ENCODE results near the gene PFDN2. TPM values are rescaled to one million over a fixed set of nuclear protein-coding genes. Genes with fewer than 3 reads are reported as not detected.

PFDN2 gene
- total and polyA plus RNA-seq, 10 of the 15 experiments (the other 5 are each of a cell fraction or from before 2014, with no cell fraction given), result 30.0 to 141 (median 80.5) TPM

- no peak overlapping the region for H2AFZ ChIP-seq (ENCODE audit: control insufficient read depth, low read depth, low read length)
- SMC1A ChIA-PET (ENCODE audit: uncharacterized antibody, unreplicated experiment), result interaction anchor here (0.9 to 7.0 kb wide), 12 partner anchors 10 to 141 kb away, joined by 3 to 110 read pairs (median 6); partner anchors contain the start of genes ARHGAP30, F11R, ITLN2 and NIT1
- no peak overlapping the region for H3K4me3 ChIP-seq
- in situ Hi-C loops (cut with MboI), result no loop called here
- ATAC-seq, result no peak
- no peaks in the 10 kb centered on the region for H3K27me3 ChIP-seq (replicated peaks in 1 of 2; ENCODE audit: control insufficient read depth in 2 of 2, insufficient read depth in 2 of 2, low read length in 1 of 2)
- BruUV-seq (replicated peaks), result no TSS peak
- CTCF ChIA-PET, result interaction anchor here (0.6 to 7.6 kb wide), 10 partner anchors 10 to 142 kb away, joined by 3 to 181 read pairs (median 6); partner anchors contain the start of genes ARHGAP30, ITLN2, TSTD1 and USF1
- H3K4me1 ChIP-seq (ENCODE audit: control insufficient read depth, insufficient read depth, low read length), result peaks cover 39% of the 10 kb centered on the region
- no peak overlapping the region for H3K9ac ChIP-seq (ENCODE audit: control insufficient read depth, insufficient read depth, low read length)
- peaks cover 0 to 8% of the 10 kb centered on the region in 2 experiments; a peak in 3 of 4 replicates for H3K36me3 ChIP-seq (ENCODE audit: control insufficient read depth in 2 of 2, insufficient read depth in 2 of 2, low read length in 1 of 2)
- H3K79me2 ChIP-seq (ENCODE audit: control insufficient read depth, insufficient read depth, low read length), result no peaks in the 10 kb centered on the region
- no peak for DNase-seq (ENCODE audit: low read depth, low spot score)
- POLR2A ChIA-PET, result interaction anchor here (0.6 to 5.6 kb wide), 6 partner anchors 10 to 76 kb away, joined by 3 to 66 read pairs (median 4); partner anchors contain the start of genes ARHGAP30, F11R and USF1
- H3K9me3 ChIP-seq (replicated peaks; ENCODE audit: control insufficient read depth, insufficient read depth, low read length), result no peaks in the 10 kb centered on the region
- intact Hi-C loops (cut with micrococcal nuclease; ENCODE audit: unreplicated experiment), result no loop called here
- TF ChIP-seq SREBF1 (IDR thresholded peaks at IDR 0.05; ENCODE audit: low read length), result no peak
- TF ChIP-seq EED (IDR thresholded peaks at IDR 0.05; ENCODE audit: low read depth), result no peak
- no peak for TF ChIP-seq ZBED1 (IDR thresholded peaks at IDR 0.05; ENCODE audit: borderline replicate concordance)
- TF ChIP-seq MEF2A (IDR thresholded peaks at IDR 0.05; ENCODE audit: insufficient read depth, low read depth, low read length), result no peak
- no peak for TF ChIP-seq PML (IDR thresholded peaks at IDR 0.05; ENCODE audit: low read length)
- TF ChIP-seq WRNIP1 (IDR thresholded peaks at IDR 0.05; ENCODE audit: borderline replicate concordance, low read depth, low read length), result no peak
- TF ChIP-seq ZSCAN29 (IDR thresholded peaks at IDR 0.05), result no peak
- TF ChIP-seq HCFC1 (IDR thresholded peaks at IDR 0.05; ENCODE audit: low read length), result no peak
- TF ChIP-seq YBX1 (IDR thresholded peaks at IDR 0.05), result no peak
- TF ChIP-seq POLR2AphosphoS5 (IDR thresholded peaks at IDR 0.05; ENCODE audit: low read length), result no peak
- no peak for TF ChIP-seq ZNF384 (IDR thresholded peaks at IDR 0.05; ENCODE audit: borderline replicate concordance, low read depth, low read length)
- no peak for TF ChIP-seq CEBPB (IDR thresholded peaks at IDR 0.05; ENCODE audit: borderline replicate concordance in 1 of 2, low read depth in 2 of 2, low read length in 2 of 2)
- TF ChIP-seq MTA2 (IDR thresholded peaks at IDR 0.05; ENCODE audit: low read depth), result no peak
- no peak for TF ChIP-seq MYB (IDR thresholded peaks at IDR 0.05; ENCODE audit: borderline replicate concordance, low read depth, low read length)
- TF ChIP-seq RFX5 (IDR thresholded peaks at IDR 0.05; ENCODE audit: low read depth, low read length), result no peak
- no peak for TF ChIP-seq RB1 (IDR thresholded peaks at IDR 0.05; ENCODE audit: borderline replicate concordance)
- TF ChIP-seq CHD2 (IDR thresholded peaks at IDR 0.05; ENCODE audit: borderline replicate concordance, low read depth, low read length), result no peak
- TF ChIP-seq GATAD2B (conservative IDR thresholded peaks at IDR 0.05; ENCODE audit: low read depth), result no peak
- no peak overlapping the region for H3K27ac ChIP-seq (ENCODE audit: control insufficient read depth, insufficient read depth)
- FAIRE-seq, result no peak
- WGBS (ENCODE audit: insufficient coverage, insufficient replicate concordance, low lambda C conversion rate, missing lambda C conversion rate), result 96% methylated on average over 6 of the region's 6 CpGs
- H4K20me1 ChIP-seq (ENCODE audit: control insufficient read depth, insufficient read depth), result no peaks in the 10 kb centered on the region
- RAD21 ChIA-PET (ENCODE audit: unreplicated experiment), result interaction anchor here (4.7 to 6.7 kb wide), 2 partner anchors 24 to 49 kb away, joined by 40 to 90 read pairs; partner anchors contain the start of genes ARHGAP30 and USF1
- H3K4me2 ChIP-seq (ENCODE audit: control insufficient read depth, insufficient read depth), result no peak overlapping the region; the same call in 1 of the 2 replicates
Observed at GRCh38 chr1:161095230-161095629, 22.6 kb downstream of the PFDN2 start.
